ENCODE measurements around the gene CALB2. TPM values are rescaled to one million over a fixed set of nuclear protein-coding genes. Genes with fewer than 3 reads are reported as not detected.

Gene CALB2
- total and polyA plus RNA-seq, 8 donors: 0.46 to 2.6 (median 1.2) TPM; not detected in 2

- DNase-seq: no peak
- Histone ChIP-seq H3K4me1 (no peaks in the 10 kb centered on the region), H3K9me3 (no peaks in the 10 kb centered on the region), H3K27ac (no peak overlapping the region), H3K27me3 (peaks cover 0 to 26% (median 4%) of the 10 kb centered on the region in 3 donors), H3K36me3 (no peaks in the 10 kb centered on the region), H3K4me3 (no peak overlapping the region)
- WGBS, 5 donors: 64 to 82% (median 68%) methylated on average over 2 of the region's 2 CpGs
- intact Hi-C loops (cut with DNase I; ENCODE audit: low total_unique reads): no loop called here
- TF ChIP-seq EP300 (IDR thresholded peaks at IDR 0.05): no peak
- no peak for TF ChIP-seq POLR2AphosphoS5 (IDR thresholded peaks at IDR 0.05)
- no peak for TF ChIP-seq POLR2A (IDR thresholded peaks at IDR 0.05)
- TF ChIP-seq CTCF (IDR thresholded peaks at IDR 0.05): no peak
These were observed 20.3 kb upstream of the CALB2 start for GRCh38 chr16:71338193-71338592.

GRCh38 chr16:71338632-71339031, 19.9 kb upstream of the CALB2 start:
- WGBS, 5 donors: 76 to 94% (median 84%) methylated on average over 1 of the region's 1 CpG
- TF ChIP-seq CTCF (IDR thresholded peaks at IDR 0.05) (no peak), POLR2AphosphoS5 (IDR thresholded peaks at IDR 0.05) (no peak), POLR2A (IDR thresholded peaks at IDR 0.05) (no peak), EP300 (IDR thresholded peaks at IDR 0.05) (no peak)
- no peaks in the 10 kb centered on the region for H3K4me1 ChIP-seq
- H3K36me3 ChIP-seq: no peaks in the 10 kb centered on the region
- peaks cover 0 to 27% (median 4%) of the 10 kb centered on the region in 3 donors for H3K27me3 ChIP-seq
- no peak for DNase-seq
- intact Hi-C loops (cut with DNase I; ENCODE audit: low total_unique reads): no loop called here
- no peak overlapping the region for H3K27ac ChIP-seq
- H3K4me3 ChIP-seq: no peak overlapping the region
- H3K9me3 ChIP-seq: no peaks in the 10 kb centered on the region

GRCh38 chr16:71339236-71340171, 19.0 kb upstream of the CALB2 start:
- Histone ChIP-seq H3K4me1 (no peaks in the 10 kb centered on the region), H3K4me3 (no peak overlapping the region), H3K27me3 (peaks cover 0 to 32% (median 4%) of the 10 kb centered on the region in 3 donors), H3K36me3 (no peaks in the 10 kb centered on the region), H3K27ac (no peak overlapping the region), H3K9me3 (no peaks in the 10 kb centered on the region)
- no peak for TF ChIP-seq EP300 (IDR thresholded peaks at IDR 0.05)
- TF ChIP-seq POLR2AphosphoS5 (IDR thresholded peaks at IDR 0.05): no peak
- TF ChIP-seq POLR2A (IDR thresholded peaks at IDR 0.05): no peak
- intact Hi-C loops (cut with DNase I; ENCODE audit: low total_unique reads): no loop called here
- WGBS, 5 donors: 65 to 73% (median 71%) methylated on average over 19 of the region's 19 CpGs
- DNase-seq: no peak

- Histone ChIP-seq H3K27me3 (peaks cover 0 to 37% (median 4%) of the 10 kb centered on the region in 3 donors), H3K9me3 (no peaks in the 10 kb centered on the region), H3K4me1 (no peaks in the 10 kb centered on the region), H3K4me3 (no peak overlapping the region), H3K36me3 (no peaks in the 10 kb centered on the region), H3K27ac (no peak overlapping the region)
- 62 to 73% (median 69%) methylated on average over 6 of the region's 6 CpGs for WGBS, 5 donors
- DNase-seq: no peak
- no peak for TF ChIP-seq EP300 (IDR thresholded peaks at IDR 0.05)
- no peak for TF ChIP-seq CTCF (IDR thresholded peaks at IDR 0.05)
- no peak for TF ChIP-seq POLR2AphosphoS5 (IDR thresholded peaks at IDR 0.05)
- TF ChIP-seq POLR2A (IDR thresholded peaks at IDR 0.05): no peak
- intact Hi-C loops (cut with DNase I; ENCODE audit: low total_unique reads): no loop called here
These were observed 18.1 kb upstream of the CALB2 start for GRCh38 chr16:71340406-71340805.

- H3K4me3 ChIP-seq: no peak overlapping the region
- H3K27me3 ChIP-seq: peaks cover 0 to 37% (median 4%) of the 10 kb centered on the region in 3 donors
- H3K27ac ChIP-seq: no peak overlapping the region
- 86 to 91% (median 89%) methylated on average over 5 of the region's 5 CpGs for WGBS, 5 donors
- no peaks in the 10 kb centered on the region for H3K4me1 ChIP-seq
- intact Hi-C loops (cut with DNase I; ENCODE audit: low total_unique reads): no loop called here
- no peak for DNase-seq
- no peaks in the 10 kb centered on the region for H3K9me3 ChIP-seq
- H3K36me3 ChIP-seq: no peaks in the 10 kb centered on the region
- TF ChIP-seq CTCF (IDR thresholded peaks at IDR 0.05): no peak
- no peak for TF ChIP-seq EP300 (IDR thresholded peaks at IDR 0.05)
- TF ChIP-seq POLR2AphosphoS5 (IDR thresholded peaks at IDR 0.05): no peak
- no peak for TF ChIP-seq POLR2A (IDR thresholded peaks at IDR 0.05)
These were observed 16.6 kb upstream of the CALB2 start for GRCh38 chr16:71341881-71342280.
